HG03159 (cell line): ENCODE measurements around the gene AARS2.
"Not testable (repeated sequence)": the region's sequence is repeated elsewhere in the genome, so short reads cannot be mapped to it uniquely, and the experiment has no call there.

Experiments used
- ATAC-seq: cut with Tn5 transposase; IDR thresholded peaks from one replicate; pipeline ENCODE4 v1.9.1; 2021; ENCODE audit warnings: mild to moderate bottlenecking, moderate library complexity; ENCODE audit not compliant: unreplicated experiment

The AARS2 gene

DNA sequence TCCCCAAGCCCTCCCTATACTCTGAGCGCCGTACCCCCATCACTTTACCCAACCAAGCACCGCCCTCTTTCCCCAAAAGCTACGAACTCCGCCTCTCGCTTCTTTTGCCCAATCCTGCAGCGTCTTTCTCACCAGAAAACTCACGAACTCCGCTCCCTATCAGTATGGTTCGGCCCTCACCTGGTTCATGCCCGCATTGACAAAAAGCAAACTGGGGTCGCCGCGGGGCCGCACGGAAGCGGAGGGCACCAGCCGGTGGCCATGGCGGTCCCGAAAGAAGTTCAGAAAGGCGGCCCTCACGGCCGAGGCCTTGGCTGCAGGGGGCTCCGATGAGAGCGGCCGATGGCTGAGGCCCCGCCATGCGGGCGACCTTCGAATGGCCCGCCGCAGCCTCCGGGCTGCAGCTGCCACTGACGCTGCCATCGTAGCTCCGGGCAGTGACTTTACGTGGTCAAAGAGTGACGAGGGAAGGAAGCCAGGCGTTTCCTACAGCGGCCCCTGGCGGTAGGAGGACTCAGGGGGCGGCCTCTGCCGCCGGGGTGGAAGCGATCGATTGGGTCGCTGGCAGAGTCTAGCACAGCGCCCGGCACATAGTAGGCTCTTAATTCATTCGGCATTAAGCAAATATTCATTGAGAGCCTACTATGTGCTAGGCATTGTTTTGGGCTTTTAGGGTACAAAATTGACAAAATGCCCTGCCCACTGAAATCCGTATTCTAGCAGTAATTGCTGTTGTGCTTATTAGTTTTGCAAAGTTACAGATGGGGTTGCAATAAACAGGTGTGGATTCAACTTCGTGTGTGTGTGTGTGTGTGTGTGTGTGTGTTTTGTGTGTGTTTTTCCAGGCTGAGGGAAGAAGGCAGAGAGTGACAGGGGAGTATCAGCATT lies at the start of gene AARS2:
AARS2 (minus strand) TSS at position 447 of the 888 bp plus-strand sequence; CDS start at position 423, 24 bp downstream.
- peak; percentile 94 for ATAC-seq

DNA sequence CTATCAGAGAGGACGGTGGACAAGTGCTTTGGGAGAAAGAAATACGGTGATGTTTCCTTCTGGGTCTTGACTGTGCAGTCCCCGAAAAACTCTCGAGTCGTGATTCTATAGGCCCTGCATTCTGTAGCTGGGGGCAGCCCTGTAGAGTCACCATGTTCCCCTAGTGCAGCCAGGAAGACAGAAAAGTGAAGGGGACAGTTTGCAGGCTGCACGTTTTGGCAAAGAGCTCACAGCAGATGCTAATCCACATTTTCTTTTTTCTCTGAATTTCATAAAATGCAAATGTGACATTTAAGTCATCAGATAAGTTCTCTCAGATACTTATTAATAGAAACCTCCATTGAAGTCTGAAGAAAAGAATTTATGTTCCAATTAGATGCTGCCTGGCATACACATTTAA lies 48.8 kb upstream of the AARS2 start:
- no peak for ATAC-seq

DNA sequence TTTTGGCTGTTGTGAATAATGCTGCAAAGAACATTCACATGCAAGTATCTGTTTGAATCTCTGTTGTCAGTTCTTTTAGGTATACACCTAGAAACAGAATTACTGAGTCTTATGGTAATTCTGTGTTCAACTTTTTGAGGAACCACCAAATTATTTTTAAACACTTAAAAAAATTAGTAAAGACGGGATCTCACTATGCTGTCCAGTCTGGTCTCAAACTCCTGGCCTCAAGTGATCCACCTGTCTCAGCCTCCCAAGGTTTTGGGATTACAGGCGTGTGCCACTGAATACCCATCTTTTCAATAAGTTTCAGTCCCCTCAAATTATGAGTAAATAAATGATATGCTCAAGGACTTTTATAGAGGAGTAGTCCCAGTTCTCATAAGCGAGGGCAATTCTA lies 46.8 kb upstream of the AARS2 start:
- ATAC-seq = no peak

DNA sequence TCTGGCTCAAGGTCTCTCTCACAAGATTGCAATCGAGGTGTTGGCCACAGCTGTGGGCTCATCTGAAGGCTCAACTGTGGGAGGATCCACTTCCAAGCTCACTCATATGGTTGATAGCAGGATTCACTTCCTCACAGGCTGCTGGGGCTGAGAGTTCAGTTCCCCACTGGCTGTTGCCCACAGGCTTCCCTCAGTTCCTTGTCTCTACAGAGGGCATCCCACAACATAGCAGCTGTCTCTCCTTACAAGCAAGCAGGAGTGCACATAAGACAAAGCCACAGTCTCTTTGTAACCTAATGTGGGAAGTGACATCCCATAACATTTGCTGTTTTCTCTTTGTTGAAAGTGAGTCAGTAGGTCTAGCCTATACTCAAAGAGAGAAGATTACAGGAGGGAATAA lies 43.3 kb upstream of the AARS2 start:
- no peak for ATAC-seq

DNA sequence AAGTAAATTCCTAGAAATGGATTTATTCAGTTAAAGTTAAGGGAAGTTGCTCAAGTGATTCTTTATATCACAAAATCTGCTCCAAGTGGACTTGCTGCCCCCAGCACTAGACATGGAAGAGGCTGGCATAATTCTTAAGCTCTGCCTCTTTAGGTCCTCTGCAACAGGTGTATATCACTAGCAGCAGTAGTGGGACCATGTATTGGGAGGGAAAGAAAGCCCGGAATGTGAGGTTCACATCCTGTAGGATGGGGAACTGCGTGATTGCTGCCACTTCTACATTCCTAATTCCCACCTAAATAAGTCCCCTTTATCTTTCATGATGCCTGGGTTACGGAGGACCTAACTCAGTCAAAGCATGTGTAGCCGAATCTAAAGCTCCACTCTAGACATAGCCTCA lies 42.5 kb upstream of the AARS2 start:
- ATAC-seq = no peak

DNA sequence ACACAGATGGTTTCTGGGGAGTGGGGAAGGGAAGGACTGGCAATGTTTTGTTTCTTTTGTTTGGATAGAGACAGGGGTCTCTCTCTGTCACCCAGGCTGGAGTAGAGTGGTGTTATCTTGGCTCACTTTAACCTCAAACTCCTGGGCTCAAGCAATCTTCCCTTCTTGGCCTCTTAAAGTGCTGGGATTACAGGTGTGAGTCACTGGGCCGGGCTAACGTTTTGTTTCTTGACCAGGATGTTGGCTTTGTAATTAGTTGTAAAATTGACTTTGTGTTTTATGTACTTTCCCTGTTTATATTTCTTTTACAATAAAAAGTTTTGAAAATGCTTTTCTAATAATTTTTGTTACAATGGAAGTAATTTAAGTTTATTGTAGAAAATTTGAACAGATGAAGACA lies 40.2 kb upstream of the AARS2 start:
- ATAC-seq = no peak

DNA sequence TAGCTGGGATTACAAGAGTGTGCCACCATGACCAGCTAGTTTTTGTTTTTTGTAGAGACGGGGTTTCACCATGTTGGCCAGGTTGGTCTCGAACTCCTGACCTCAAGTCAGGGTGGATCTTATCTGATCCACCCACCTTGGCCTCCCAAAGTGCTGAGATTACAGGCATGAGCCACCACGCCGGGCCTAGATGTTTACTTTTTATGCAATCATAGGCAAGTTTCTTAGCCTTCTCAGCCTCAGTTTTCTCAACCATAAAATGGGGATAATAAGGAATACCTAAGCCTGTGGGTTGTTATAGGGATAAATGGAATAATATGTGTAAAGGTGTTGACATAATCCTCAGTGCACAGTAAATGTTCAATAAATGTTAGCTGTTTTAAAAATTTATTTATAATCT lies 39.1 kb upstream of the AARS2 start:
- no peak for ATAC-seq

DNA sequence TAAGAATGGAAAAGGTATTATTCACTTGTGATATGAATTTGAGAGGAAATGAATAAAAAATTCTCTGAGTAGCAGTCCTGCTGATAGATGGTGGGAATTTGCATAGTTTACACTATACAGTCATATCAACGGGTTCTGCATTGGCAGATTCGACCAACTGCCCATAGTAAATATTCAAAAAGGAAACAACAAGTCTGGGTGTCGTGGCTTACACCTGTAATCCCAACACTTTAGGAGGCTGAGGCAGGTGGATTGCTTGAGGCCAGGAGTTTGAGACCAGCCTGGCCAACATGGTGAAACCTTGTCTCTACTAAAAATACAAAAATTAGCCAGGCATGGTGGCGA lies 37.5 kb upstream of the AARS2 start:
- not testable (repeated sequence) for ATAC-seq

DNA sequence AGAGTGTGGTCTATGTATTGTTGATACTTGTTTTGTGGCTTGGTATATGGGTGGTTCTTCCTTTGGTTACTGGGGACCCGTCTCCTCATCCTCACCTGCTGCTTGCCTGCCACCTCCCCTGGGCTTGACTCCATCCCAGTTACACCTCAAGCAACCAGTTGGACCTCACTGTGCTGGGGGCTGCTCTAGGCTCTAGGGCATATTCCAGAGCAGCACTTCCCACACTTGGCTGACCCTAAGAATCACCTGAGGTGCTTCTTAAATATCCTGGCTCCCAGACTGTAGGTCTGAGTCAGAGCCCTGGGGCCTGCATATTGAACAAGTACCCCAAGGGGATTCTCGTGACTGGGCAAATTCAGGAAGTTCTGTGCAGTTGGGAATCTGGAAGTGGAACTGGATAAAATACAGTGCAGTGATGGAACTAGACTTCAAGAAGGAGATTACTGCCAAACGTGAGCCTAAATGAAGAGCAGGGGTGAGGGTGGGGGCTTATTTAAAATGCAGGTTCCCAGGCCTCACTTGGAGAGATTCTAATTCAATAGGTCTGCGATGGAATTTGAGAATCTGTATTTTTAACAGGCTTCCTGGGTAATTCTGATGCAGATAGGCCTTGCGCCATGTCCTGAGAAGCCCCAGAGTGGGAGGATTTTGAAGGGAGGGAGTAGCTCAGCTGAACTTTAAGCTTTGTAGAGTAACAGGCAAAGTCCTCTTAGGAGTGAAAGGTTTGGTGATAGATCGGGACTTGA lies 36.9 kb upstream of the AARS2 start:
- no peak for ATAC-seq

DNA sequence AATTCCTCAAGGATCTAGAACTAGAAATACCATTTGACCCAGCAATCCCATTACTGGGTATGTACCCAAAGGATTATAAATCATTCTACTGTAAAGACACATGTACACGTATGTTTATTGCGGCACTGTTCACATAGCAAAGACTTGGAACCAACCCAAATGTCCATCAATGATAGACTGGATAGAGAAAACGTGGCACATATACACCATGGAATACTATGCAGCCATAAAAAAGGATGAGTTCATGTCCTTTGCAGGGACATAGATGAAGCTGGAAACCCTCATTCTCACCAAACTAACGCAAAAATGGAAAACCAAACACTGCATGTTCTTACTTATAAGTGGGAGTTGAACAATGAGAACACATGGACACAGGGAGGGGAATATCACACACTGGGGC lies 33.7 kb upstream of the AARS2 start:
- not testable (repeated sequence) for ATAC-seq

DNA sequence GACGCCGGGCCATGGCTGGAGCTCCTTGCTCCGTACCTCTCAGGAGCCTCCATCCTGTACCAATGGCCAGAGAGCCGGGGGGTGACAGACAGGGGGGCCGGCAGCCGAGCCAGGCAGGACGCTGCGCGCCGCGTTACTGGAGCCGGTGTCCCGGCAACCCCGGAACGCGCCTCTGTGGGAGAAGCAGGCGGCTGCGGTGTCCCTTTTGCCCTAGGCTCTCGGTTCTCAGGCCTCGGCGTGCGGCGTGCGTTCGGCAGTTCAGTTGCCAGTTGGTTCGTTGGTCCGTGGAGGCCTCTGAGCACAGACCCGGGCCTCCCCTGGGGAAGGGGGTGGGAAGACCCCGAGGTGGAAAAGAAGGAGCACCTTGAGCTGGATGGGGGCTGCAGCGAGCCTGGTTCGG lies 29.3 kb upstream of the AARS2 start, which contains the start of gene SPATS1:
SPATS1 (plus strand) TSS at position 162 of the 400 bp plus-strand sequence. CDS start 446 bp downstream, outside the sequence.
- no peak for ATAC-seq

DNA sequence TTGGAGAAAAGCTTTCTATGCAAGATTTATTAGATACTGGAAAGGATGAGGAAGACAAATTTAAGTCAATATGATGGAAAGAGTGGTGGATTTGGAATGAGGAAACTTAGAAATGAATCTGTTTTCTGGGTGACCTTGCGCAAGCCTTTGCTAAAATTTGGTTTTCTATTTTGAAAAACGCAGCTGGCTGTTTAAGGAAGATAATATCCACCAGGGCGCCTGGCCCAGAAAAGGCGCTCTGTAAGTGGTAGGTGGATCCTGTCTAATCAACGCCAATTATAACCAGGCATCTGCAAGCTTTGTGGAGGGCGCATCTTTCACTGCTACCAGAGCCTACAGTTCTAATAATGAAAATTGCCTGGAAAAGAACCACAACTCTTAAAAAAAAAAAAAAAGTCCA lies 28.9 kb upstream of the AARS2 start:
- no peak for ATAC-seq

DNA sequence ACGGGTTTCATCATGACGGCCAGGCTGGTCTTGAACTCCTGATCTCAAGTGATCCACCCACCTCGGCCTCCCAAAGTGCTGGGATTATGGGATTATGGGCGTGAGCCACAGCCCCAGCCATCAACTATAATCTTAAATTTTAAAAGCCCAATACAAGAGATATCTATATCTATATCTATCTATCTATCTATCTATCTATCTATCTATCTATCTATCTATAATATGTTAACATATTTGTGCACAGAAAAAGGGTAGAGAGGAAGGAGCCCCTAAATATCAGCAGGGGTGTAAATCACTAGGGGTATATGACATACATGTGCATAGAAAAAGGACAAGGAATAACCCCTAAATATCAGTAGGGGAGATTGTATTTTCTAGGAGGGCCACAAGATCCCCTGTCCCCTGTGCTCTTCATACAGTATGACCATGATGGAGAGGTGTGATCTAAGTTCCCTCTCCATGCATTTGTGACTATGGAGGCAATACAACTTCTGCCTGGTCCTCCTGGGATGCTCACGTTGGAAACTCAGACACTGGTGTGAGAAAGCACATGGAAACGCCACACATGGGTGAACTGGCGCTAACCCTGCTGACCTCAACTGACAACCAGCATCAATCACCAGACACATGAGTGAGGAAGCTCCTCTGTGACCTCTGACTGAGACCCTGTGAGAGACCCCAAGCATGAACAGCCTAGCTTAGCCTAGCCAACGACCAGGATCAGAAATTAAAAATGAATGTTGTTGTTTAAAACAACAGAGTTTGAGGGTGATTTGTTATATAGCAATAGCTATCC lies 28.1 kb upstream of the AARS2 start:
- no peak for ATAC-seq

DNA sequence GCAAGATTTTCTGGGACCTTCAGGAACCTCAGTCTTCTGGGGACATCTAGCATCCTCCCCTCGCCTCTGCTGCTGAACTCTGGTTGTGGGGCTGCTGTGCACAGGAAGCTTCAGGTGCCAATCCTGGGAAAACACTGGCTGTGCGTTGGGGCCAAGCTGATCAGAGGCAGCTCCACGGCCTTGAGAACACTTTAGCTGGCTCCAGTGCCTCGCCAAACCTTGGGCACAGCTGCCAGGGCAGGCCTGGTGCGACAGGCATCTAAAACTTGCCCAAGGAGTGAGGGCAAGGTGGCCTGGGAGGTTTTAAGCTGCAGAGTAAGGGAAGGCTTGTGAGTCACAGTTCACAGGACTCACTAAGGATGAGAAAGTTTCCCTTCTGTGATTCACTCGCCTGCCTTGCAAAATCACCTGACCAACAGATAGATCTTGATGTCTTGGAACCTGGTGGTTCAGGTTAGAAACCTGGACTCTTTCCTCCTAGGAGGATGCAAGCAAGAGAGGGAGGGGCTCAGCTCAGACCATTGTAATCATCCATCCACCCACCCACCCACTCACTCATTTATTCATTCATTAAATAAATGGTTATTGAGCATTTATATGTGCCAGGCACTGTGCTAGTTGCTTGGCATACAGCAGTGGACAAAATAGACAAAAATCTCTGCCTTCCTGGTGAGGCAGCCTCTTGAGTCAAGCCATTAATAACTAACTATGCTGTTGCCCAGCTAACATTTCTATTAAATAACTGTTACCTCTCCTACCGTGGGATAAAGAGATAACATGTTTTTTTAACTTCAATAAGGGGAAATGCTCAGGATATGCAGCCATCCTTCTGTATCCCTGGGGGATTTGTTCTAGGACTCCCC lies 26.8 kb upstream of the AARS2 start:
- no peak for ATAC-seq

DNA sequence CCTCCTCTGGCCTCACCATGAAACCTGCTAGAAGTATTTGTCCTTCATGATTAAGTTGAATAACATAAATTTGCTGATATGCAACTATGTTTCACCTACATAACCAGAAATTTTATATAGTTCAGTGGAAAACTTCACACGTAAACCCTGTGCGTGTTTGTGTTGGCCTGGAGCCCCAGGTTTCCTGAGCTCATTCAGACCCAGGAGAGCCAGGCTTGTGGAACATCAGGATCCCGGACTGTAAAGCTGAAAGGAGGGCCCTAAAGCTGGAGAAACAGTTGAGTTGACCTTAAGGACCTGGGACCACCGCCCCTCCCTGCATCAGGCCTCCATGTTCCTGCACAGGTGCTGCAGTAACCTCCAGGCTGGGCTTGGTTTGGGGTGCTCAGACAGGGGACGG lies 26.2 kb upstream of the AARS2 start:
- no peak for ATAC-seq

DNA sequence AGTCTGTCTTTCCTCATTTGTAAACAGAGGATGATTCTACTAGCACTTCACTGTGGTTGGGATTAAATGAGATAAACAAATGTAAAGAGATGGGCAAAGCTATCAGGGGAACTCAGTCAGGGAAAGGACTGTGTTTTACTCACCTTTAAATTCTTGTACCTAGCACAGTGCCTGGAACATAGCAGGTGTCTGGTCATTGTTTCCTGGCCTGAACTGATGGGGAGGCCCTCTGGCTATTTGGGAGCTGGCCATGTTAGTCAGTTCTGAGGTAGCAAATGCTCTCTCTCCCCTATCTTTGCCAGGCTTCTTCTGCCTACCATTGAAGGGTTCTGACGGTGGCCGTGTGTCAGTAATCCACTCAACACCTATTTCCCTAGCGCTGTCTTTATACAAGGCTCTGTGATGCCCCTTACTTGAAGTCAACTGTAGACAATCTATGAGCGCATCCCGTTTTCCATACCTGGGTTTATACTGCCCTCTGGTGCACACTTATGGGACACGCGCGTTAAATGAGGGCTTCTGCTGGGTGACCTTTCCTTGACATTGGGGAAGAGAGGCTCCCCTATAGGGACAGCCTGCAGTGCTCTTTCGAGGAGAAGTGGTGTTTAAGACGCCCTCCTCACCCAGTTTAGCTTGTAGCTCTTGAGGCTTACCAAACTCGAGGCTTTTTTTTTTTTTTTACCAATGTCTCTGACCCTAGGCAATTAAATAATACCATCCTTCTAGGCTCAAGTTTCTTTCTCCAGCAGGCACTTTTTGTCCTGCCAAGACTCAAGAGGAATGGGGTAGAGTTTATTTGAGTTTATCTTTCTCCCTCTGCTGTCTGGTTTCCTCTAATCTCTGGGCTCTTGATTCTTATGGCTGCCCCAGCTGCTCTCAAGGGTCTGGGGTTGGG lies 25.3 kb upstream of the AARS2 start:
- ATAC-seq = peak; percentile 70

DNA sequence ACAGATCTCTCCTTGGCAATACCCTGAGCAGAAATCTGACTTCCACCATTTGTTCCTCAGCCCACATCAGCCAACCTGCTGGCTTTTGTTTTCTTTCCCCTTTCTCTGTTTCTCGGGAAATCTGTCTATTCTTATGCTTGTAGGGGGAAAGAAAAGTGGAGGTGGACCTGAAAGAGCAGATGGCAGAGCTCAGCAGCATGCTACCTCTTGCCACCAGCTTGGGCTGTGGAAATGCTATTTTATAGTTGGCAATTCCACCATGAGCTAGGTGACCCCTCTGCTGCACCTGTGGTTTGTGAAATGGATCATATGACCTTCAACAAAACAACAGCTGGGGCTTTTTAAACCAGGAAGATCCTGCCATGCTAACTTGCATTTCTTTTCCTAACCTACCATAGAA lies 22.5 kb upstream of the AARS2 start:
- ATAC-seq = no peak

DNA sequence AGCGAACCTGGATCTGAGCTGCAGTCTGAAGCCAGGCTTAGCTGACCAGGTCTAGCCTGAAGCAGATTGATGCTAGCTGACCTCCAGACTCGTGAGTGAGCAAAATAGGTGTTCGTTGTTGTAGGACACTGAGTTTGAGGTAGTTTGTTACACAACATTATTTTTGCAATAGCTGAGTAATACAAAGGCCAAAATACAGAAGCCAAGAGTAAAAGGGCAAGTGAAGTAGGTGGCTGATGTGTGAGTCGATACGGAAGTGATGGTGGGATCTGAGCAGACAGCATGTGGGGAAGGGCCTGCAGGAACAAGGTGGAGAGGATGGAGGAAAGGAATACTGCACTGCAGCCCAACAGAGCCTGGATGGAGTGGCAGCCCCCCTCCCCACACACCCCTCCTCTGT lies 20.8 kb upstream of the AARS2 start:
- ATAC-seq = no peak

DNA sequence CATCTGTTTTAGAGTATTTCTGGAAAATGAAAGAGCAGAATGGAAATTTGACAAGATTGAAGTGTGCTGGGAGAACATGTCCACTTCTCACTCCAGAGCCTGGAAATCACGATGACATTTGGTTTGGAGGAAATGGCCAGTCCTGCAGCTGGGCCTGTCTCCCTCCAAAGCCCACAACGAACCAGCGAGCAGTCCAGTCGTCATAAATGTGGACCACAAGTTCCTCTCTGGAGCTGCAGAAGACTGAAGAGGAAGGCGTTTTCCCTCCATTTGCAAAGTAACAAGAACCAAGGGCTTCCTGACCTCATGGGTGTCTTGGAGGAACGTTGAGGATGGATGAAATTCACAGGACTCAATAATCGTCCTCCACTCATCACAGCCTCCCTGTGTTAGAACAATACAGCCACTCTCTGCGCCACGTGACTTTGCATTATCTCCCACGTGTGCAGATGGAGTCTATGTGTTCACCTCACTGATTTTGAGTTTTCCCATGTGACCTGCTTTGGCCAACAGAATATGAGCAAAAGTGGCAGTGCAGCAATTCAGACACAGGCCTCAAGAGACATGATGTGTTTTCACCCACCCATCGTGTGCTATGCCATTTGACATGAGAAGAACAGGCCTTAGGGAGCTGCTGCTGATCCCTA lies 20.2 kb upstream of the AARS2 start:
- ATAC-seq = no peak
